ENCODE data around the gene ENO1.

The ENO1 gene

GRCh38 chr1:8870103-8870502, 8.4 kb downstream of the ENO1 start:
- no peak for DNase-seq

GRCh38 chr1:8867878-8868567, 10.5 kb downstream of the ENO1 start:
- DNase-seq = no peak

- DNase-seq = no peak
These were observed 11.6 kb downstream of the ENO1 start for GRCh38 chr1:8866792-8867415.

- DNase-seq = no peak
These were observed 12.2 kb downstream of the ENO1 start for GRCh38 chr1:8866173-8866791.

GRCh38 chr1:8864713-8865344, 13.7 kb downstream of the ENO1 start:
- DNase-seq = no peak

- DNase-seq = no peak
These were observed 14.7 kb downstream of the ENO1 start for GRCh38 chr1:8863794-8864233.

- no peak for DNase-seq
These were observed 15.3 kb downstream of the ENO1 start for GRCh38 chr1:8863138-8863537.

- DNase-seq = peak; percentile 55
These were observed 16.0 kb downstream of the ENO1 start for GRCh38 chr1:8862528-8862927.

GRCh38 chr1:8860738-8861516, 17.6 kb downstream of the ENO1 start:
- no peak for DNase-seq

- peak; percentile 79 for DNase-seq
These were observed 19.4 kb downstream of the ENO1 start for GRCh38 chr1:8858888-8859706.

GRCh38 chr1:8858112-8858668, 20.3 kb downstream of the ENO1 start:
- no peak for DNase-seq

- DNase-seq = no peak
These were observed 21.6 kb downstream of the ENO1 start for GRCh38 chr1:8856689-8857412.

GRCh38 chr1:8854240-8854639, 24.2 kb downstream of the ENO1 start:
- no peak for DNase-seq

- DNase-seq = no peak
These were observed 27.4 kb downstream of the ENO1 start for GRCh38 chr1:8851060-8851459.

GRCh38 chr1:8848663-8849386, 29.7 kb downstream of the ENO1 start:
- DNase-seq = peak; percentile 95

GRCh38 chr1:8847990-8848389, 30.5 kb downstream of the ENO1 start:
- no peak for DNase-seq

GRCh38 chr1:8846263-8846662, 32.2 kb downstream of the ENO1 start:
- DNase-seq = no peak

- no peak for DNase-seq
These were observed 33.1 kb downstream of the ENO1 start for GRCh38 chr1:8845104-8846097.

- DNase-seq = peak; percentile 62
These were observed 33.9 kb downstream of the ENO1 start for GRCh38 chr1:8844501-8845006.
